Activated naive CD4-positive, alpha-beta T cell treated with anti-CD3 and anti-CD28 coated beads for 36 hours (primary cell): Measurements from ENCODE around the gene TBCEL. TPM values are rescaled to one million over a fixed set of nuclear protein-coding genes. Genes with fewer than 3 reads are reported as not detected.

ENCODE experiments used
- CTCF ChIA-PET: fragments of 350-600 bp; sonication (Branson Sonifier 250); formaldehyde crosslinking; loops from one replicate; lab custom pipeline; 2021; ENCODE audit warnings: antibody characterized with exemption; lab: Charles Lee
- DNase-seq: peaks from one replicate; pipeline ENCODE4 v3.0.0-alpha.2; 2020
- H3K27ac Mint-ChIP-seq: one replicate; pipeline ENCODE4 v1.8.0; 2021; ENCODE audit warnings: mild to moderate bottlenecking, mixed read lengths
- H3K27me3 Mint-ChIP-seq: one replicate; pipeline ENCODE4 v1.8.0; 2021; ENCODE audit warnings: low read depth, mixed read lengths
- H3K36me3 Mint-ChIP-seq: one replicate; pipeline ENCODE4 v1.8.0; 2021; ENCODE audit warnings: low read depth, mixed read lengths
- H3K4me1 Mint-ChIP-seq: one replicate; pipeline ENCODE4 v1.8.0; 2021; ENCODE audit warnings: low read depth, mixed read lengths
- H3K4me3 Mint-ChIP-seq: one replicate; pipeline ENCODE4 v1.8.0; 2021; ENCODE audit warnings: mild to moderate bottlenecking, moderate library complexity, mixed read lengths
- H3K9me3 Mint-ChIP-seq: one replicate; pipeline ENCODE4 v1.8.0; 2021; ENCODE audit warnings: mixed read lengths
- intact Hi-C: fragments of 100-400 bp; cut with micrococcal nuclease; formaldehyde crosslinking; loops from one replicate; pipeline ENCODE4 v1.15.1; 2023
- total RNA-seq, 2 experiments: library from RNA; stranded (reverse); gene quantifications; one replicate each; pipeline ENCODE4 v1.2.3, GENCODE V29; 2021

The TBCEL gene
- total RNA-seq, 2 experiments from 2014 or later, result 5.2 to 5.3 TPM

- no peaks in the 10 kb centered on the region for H3K36me3 Mint-ChIP-seq
- no peaks in the 10 kb centered on the region for H3K4me1 Mint-ChIP-seq
- no peaks in the 10 kb centered on the region for H3K9me3 Mint-ChIP-seq
- intact Hi-C loops, result no loop called here
- CTCF ChIA-PET, result no interaction called here
- DNase-seq, result no peak
- no peak overlapping the region for H3K27ac Mint-ChIP-seq
- no peaks in the 10 kb centered on the region for H3K27me3 Mint-ChIP-seq
- H3K4me3 Mint-ChIP-seq, result no peak overlapping the region
These were observed 116.5 kb downstream of the TBCEL start for GRCh38 chr11:121140369-121140768.

Other genes starting within 250 kb of the TBCEL start
- under 1 TPM; 0.07 to 0.12 TPM for gene TECTA, start 77.1 kb downstream of the TBCEL start, total RNA-seq